Measurements from ENCODE around the gene FLRT1. TPM values are rescaled to one million over a fixed set of nuclear protein-coding genes. Genes with fewer than 3 reads are reported as not detected.

The FLRT1 gene
- total and polyA plus RNA-seq, 2 of the 13 experiments (the other 11 are each of a cell fraction or from before 2014, with no cell fraction given) = 0.02 to 0.08 TPM

DNA sequence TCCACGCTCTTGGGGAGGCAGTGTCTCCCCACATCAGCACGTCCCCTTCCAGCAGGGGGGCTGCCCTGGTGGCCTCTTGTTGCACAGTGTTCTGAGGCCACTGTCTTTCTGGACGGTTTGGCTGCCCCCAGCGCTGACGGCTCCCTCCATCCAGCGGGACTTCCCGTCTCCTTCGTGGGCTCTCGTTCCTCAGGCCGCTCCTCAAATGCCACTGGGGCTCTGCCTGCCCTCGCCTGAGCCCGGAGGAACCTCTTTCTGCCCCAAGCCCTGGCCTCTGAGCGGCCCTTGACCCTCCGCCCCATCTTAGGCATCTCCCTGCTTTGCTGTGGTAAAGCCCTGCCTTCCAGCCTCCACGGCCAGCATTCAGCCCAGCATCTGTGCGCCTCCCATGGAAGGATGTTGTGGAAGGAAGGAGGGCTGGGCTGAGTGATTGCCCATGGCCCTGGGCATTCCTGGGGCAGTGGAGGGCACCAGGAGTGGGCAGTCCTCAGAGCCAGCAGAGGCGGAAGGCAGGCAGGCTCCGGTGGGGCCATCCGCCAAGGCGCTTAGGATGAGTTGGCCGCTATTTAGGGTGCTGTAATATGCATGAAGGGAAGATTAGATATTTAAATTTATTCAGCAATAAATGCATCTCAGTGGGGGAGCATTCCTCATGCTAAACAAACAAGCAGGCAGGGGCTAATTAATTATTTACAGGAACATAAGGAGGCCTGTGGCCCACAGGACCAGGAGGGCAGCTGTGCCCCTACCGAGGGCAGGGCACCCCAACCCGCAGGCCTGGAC is 31.7 kb upstream of the FLRT1 start (continued):
- no peak for TF ChIP-seq HNF4G (IDR thresholded peaks at IDR 0.05; ENCODE audit: borderline replicate concordance, low read depth, low read length)
- TF ChIP-seq HNF4G (CRISPR knock-in tag; IDR thresholded peaks at IDR 0.05; ENCODE audit: borderline replicate concordance, low read depth) = no peak
- TF ChIP-seq, protein P1, sequence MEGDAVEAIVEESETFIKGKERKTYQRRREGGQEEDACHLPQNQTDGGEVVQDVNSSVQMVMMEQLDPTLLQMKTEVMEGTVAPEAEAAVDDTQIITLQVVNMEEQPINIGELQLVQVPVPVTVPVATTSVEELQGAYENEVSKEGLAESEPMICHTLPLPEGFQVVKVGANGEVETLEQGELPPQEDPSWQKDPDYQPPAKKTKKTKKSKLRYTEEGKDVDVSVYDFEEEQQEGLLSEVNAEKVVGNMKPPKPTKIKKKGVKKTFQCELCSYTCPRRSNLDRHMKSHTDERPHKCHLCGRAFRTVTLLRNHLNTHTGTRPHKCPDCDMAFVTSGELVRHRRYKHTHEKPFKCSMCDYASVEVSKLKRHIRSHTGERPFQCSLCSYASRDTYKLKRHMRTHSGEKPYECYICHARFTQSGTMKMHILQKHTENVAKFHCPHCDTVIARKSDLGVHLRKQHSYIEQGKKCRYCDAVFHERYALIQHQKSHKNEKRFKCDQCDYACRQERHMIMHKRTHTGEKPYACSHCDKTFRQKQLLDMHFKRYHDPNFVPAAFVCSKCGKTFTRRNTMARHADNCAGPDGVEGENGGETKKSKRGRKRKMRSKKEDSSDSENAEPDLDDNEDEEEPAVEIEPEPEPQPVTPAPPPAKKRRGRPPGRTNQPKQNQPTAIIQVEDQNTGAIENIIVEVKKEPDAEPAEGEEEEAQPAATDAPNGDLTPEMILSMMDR (CRISPR knock-in tag; IDR thresholded peaks at IDR 0.05) = no peak
- TF ChIP-seq ASH2L (IDR thresholded peaks at IDR 0.05; ENCODE audit: insufficient read length, low read depth, low read length) = no peak

DNA sequence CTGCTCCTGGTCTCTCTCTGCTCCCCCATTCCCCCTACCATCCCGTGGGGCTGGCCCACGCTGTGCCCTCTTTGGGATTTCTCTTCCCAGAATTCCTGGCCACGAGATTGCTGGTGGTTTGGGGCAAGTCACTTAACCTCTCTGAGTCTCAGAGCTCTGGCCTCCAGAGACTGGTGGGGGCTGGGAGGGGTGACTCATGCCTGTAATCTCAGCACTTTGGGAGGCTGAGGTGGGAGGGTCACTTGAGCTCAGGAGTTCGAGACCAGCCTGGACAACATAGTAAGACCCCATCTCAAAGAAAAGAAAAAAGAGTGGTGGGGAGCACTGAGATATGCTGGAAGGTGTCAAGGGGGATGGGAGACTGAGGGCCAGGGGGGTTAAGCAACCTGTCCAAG is 31.1 kb upstream of the FLRT1 start:
- no peaks in the 10 kb centered on the region for H3K27me3 ChIP-seq (ENCODE audit: control insufficient read depth in 1 of 2, insufficient read depth in 2 of 2, low read length in 2 of 2)
- no peaks in the 10 kb centered on the region for H3K9me3 ChIP-seq (ENCODE audit: low read length)
- FAIRE-seq (no peak), DNase-seq (ENCODE audit: low spot score) (no peak), ATAC-seq (no peak)
- no peak overlapping the region for H3K9ac ChIP-seq (ENCODE audit: insufficient read depth, low read depth, low read length)
- H3K4me2 ChIP-seq (ENCODE audit: low read depth, low read length) = no peak overlapping the region
- no peak overlapping the region for H3K27ac ChIP-seq (ENCODE audit: extremely low read length, insufficient read depth, low read length)
- H3K4me3 ChIP-seq (replicated peaks in 1 of 3; ENCODE audit: insufficient read depth in 1 of 3, low read depth in 2 of 3, low read length in 3 of 3) = no peak overlapping the region
- H2AFZ ChIP-seq (ENCODE audit: low read length) = no peak overlapping the region
- in situ Hi-C loops (cut with HindIII; ENCODE audit: extremely low pct_ligation_motif_present, low pct_unique_long_range_greater_than_20kb) (no loop called here), intact Hi-C loops (cut with micrococcal nuclease; ENCODE audit: unreplicated experiment) (no loop called here)
- no peaks in the 10 kb centered on the region for H3K36me3 ChIP-seq (replicated peaks in 1 of 2; ENCODE audit: control insufficient read depth in 1 of 2, insufficient read depth in 2 of 2, low read length in 2 of 2)
- ChIA-PET POLR2A (no interaction called here), CTCF (ENCODE audit: low intra/inter-chr PET ratio, low total read pairs) (no interaction called here)
- TF ChIP-seq, protein P2, sequence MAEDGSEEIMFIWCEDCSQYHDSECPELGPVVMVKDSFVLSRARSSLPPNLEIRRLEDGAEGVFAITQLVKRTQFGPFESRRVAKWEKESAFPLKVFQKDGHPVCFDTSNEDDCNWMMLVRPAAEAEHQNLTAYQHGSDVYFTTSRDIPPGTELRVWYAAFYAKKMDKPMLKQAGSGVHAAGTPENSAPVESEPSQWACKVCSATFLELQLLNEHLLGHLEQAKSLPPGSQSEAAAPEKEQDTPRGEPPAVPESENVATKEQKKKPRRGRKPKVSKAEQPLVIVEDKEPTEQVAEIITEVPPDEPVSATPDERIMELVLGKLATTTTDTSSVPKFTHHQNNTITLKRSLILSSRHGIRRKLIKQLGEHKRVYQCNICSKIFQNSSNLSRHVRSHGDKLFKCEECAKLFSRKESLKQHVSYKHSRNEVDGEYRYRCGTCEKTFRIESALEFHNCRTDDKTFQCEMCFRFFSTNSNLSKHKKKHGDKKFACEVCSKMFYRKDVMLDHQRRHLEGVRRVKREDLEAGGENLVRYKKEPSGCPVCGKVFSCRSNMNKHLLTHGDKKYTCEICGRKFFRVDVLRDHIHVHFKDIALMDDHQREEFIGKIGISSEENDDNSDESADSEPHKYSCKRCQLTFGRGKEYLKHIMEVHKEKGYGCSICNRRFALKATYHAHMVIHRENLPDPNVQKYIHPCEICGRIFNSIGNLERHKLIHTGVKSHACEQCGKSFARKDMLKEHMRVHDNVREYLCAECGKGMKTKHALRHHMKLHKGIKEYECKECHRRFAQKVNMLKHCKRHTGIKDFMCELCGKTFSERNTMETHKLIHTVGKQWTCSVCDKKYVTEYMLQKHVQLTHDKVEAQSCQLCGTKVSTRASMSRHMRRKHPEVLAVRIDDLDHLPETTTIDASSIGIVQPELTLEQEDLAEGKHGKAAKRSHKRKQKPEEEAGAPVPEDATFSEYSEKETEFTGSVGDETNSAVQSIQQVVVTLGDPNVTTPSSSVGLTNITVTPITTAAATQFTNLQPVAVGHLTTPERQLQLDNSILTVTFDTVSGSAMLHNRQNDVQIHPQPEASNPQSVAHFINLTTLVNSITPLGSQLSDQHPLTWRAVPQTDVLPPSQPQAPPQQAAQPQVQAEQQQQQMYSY (CRISPR knock-in tag; IDR thresholded peaks at IDR 0.05) = no peak
- TF ChIP-seq FOSL2 (CRISPR knock-in tag; IDR thresholded peaks at IDR 0.05) = peak; percentile 35; the same call in 1 of the 2 replicates
- TF ChIP-seq ZNF121 (CRISPR knock-in tag; IDR thresholded peaks at IDR 0.05) = peak; percentile 68; the same call in 1 of the 2 replicates
- TF ChIP-seq ZNF768 (CRISPR knock-in tag; IDR thresholded peaks at IDR 0.05) = peak; percentile 98
- H4K20me1 ChIP-seq (ENCODE audit: insufficient read depth, low read length) = peaks cover 4% of the 10 kb centered on the region; the same call in 1 of the 2 replicates
- 81% methylated on average over 4 of the region's 4 CpGs for WGBS (ENCODE audit: low lambda C conversion rate)
- H3K79me2 ChIP-seq (ENCODE audit: insufficient read depth, low read length) = no peaks in the 10 kb centered on the region
- no TSS peak for BruUV-seq (replicated peaks)
- H3K4me1 ChIP-seq (ENCODE audit: insufficient read depth, low read length) = peaks cover 21% of the 10 kb centered on the region
